Caki2 (cell line): Measurements from ENCODE around the gene FAM200A. TPM values are rescaled to one million over a fixed set of nuclear protein-coding genes. Genes with fewer than 3 reads are reported as not detected.
"Not testable (repeated sequence)": the region's sequence is repeated elsewhere in the genome, so short reads cannot be mapped to it uniquely, and the experiment has no call there.

ENCODE experiments used
- DNase-seq: peaks from one replicate; pipeline ENCODE4 v3.0.0-alpha.2; 2015; ENCODE audit warnings: low read depth
- in situ Hi-C: cut with HindIII; loops from 2 replicates; pipeline ENCODE4 v1.10.0; 2016; ENCODE audit warnings: low sequenced_read_pairs, low pct_unique_long_range_greater_than_20kb, mixed read lengths
- total RNA-seq: library from RNA; depleted of rRNA; stranded (reverse); fragments of >200 nt; shearing (Covaris generic); gene quantifications from 2 replicates; pipeline ENCODE4 v1.2.3, GENCODE V29; 2014; ENCODE audit warnings: low replicate concordance

FAM200A gene
- total RNA-seq, 1 experiment from 2014 or later, result 1.8 TPM

DNA sequence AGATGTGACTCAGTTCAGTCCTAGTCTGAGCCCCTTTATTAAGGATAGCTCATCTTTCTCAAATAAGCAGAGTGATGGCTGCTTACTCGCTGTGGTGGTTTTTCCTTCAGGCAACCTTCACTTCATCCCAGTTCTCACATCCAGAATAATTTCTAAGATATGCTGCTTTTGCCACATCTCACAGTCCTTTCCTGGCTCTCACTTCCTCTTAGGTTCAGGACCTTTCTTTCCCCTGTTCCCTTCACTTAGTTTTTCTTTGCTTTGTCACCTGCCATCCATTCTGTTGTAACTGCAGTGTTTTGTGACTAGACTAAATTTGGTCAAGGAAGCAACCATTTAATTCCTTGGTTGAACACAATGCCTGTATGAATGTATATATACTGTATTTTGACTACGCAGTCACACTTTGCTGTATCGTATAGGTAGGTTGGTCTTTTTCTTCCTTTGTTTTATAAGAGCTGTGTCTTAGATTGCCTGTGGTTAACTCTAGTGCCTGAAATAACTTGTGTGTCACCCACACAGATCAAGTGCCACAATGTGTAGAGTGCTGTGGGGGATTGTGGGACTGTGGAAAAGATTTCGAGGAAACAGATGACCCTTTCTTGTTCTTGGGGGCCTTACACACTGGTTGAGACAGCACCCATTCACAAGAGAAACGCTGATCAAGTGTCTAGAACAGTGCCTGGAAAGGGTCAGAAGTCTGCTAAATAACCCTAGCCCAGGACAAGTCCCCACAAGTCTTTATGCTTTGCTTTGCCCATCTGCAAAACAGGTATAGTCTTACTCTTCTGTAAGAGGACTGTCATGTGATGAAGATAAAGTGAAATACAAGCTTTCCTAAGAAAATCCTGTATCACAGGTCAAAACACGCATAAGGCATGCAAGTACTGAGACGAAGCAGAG, 9.2 kb upstream of the FAM200A start:
- in situ Hi-C loops, result no loop called here
- no peak for DNase-seq

GRCh38 chr7:99559175-99559915, 7.4 kb upstream of the FAM200A start:
- in situ Hi-C loops, result no loop called here

GRCh38 chr7:99558306-99559174, 6.6 kb upstream of the FAM200A start, which contains the start of gene ZNF655:
Gene ZNF655 (plus strand): TSS chr7:99558642. CDS start chr7:99560560, 1,918 bp downstream.
- in situ Hi-C loops, result no loop called here
- peak; percentile 88 for DNase-seq

More at GRCh38 chr7:99559175-99559915, 7.4 kb upstream of the FAM200A start:
- DNase-seq, result no peak

DNA sequence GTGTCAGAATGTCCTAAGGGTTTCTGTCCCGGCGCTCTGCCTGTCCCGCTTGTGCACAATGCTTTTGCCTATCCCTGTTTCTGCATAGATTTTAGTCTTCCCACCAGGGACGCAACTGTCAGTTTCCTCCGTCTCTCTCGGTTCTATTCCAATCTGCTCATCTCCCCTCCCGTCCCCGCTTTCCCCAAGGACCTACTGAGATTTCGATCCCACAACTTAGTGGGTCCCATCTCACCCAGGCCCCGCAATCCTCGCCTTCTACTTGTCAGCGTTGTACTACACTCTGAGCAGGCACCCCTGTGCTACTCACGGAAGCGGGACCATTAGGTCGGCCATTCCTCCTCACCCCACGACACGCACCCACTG, 6.0 kb upstream of the FAM200A start:
- in situ Hi-C loops, result no loop called here
- no peak for DNase-seq

DNA sequence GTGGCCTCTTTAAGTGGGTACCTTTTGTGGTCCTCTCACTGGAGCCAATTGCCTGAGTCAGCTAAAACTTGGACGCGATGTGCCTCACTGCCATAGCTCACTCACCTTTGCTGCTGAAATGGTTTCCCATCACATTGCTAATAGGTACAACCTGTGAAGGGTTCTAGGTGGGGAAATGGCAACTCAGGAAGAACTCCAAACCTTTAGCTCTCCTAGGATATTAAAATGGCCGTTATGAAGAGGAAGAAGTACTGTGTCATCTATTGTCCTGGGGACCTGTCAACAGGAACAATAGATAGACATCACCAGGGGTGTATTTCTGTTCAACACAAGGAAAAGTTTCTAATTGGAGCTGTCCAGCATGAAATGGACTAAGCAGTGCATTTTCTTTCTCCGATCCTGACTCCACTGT, 5.3 kb upstream of the FAM200A start:
- in situ Hi-C loops, result no loop called here
- DNase-seq, result no peak

GRCh38 chr7:99554939-99555338, 3.0 kb upstream of the FAM200A start:
- in situ Hi-C loops, result no loop called here

DNA sequence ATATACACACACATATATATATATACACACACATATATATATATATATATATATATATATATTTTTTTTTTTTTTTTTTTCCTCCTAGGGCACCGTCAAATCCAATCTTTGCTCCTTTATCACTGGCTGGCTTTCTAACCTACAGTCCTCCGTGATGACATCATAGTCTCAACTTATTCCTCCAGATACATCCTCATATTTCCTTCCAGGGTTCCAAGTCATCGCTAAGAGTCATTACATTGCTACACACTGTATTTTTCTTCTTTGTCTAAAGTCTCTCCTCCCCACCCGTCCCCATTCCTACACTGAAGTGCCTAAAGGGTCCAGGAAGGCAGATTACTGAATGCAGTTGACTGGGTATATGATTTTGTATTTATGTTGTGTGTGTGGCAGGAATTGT, 1.1 kb upstream of the FAM200A start:
- in situ Hi-C loops, result no loop called here
- DNase-seq, result no peak

More at GRCh38 chr7:99554939-99555338, 3.0 kb upstream of the FAM200A start:
- no peak for DNase-seq

DNA sequence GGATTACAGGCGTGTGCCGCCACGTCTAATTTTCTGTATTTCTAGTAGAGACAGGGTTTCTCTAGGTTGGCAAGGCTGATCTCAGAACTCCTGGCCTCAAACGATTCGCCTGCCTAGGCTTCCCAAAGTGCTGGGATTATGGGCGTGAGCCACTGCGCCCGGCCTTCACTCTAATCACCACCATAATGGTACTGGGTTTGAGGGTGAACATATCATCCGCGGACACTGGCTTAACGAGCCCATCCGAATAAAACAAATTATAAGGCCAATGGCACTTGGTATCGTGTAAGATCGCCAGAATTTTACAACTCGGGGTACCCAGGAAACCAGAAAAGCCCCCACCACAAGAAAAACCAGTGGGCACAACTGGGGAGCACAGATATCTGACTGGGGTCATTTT, 580 bp downstream of the FAM200A start:
- in situ Hi-C loops, result no loop called here
- no peak for DNase-seq

DNA sequence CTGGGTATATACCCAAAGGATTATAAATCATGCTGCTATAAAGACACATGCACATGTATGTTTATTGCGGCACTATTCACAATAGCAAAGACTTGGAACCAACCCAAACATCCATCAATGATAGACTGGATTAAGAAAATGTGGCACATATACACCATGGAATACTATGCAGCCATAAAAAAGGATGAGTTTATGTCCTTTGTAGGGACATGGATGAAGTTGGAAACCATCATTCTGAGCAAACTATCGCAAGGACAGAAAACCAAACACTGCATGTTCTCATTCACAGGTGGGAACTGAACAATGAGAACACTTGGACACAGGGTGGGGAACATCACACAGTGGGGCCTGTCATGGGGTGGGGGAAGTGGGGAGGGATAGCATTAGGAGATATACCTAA, 2.4 kb downstream of the FAM200A start:
- in situ Hi-C loops, DNase-seq: not testable (repeated sequence)

DNA sequence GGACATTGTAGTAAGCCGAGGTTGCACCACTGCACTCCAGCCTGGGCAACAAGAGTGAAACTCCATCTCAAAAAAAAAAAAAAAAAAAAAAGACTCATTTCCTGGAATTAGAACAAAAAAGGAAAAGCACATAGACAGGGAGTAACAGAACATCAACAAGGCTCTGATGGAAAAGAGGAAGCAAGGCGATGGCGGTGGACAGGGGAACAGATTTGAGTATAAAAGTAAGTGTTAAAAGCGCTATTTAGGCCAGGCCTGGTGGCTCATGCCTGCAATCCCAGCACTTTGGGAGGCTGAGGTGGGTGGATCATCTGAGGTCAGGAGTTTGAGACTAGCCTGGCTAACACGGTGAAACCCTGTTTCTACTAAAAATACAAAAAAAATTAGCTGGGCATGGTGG, 6.6 kb downstream of the FAM200A start:
- DNase-seq, in situ Hi-C loops: not testable (repeated sequence)

DNA sequence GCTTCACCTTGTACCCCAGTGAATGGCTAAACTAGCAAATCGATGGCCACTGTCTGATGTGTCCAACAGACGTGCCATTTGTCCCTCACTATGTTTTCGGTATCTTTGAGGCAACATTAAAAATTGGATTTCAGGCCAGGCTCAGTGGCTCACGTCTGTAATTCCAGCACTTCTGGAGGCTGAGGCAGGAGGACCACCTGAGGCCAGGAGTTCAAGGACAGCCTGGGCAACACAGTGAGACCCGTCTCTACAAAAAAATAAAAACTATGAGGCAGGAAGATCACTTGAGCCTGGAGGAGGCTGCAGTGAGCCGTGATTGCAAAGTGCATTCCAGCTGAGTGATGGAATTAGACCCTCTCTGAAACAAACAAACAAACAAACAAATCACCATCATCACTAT, 8.0 kb downstream of the FAM200A start:
- in situ Hi-C loops, result no loop called here
- no peak for DNase-seq

- no peak for DNase-seq
- in situ Hi-C loops, result no loop called here
Measured at GRCh38 chr7:99543081-99543671, 8.7 kb downstream of the FAM200A start.

DNA sequence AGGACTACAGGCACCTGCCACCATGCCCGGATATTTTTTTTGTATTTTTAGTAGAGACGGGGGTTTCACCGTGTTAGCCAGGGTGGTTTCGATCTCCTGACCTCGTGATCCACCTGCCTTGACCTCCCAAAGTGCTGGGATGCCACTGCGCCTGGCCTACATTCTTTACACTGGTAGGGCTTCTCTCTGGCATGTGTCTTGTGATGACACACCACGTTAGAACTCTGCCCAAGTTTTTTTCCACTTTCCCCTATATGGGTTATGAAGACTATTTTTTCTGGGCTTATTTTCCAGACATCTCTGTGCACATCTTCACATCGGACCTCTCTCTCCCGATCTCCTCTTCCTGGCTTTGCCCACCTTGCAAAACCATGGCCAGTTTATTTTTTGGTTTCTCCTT, 10.7 kb downstream of the FAM200A start:
- DNase-seq, result no peak
- in situ Hi-C loops, result no loop called here

DNA sequence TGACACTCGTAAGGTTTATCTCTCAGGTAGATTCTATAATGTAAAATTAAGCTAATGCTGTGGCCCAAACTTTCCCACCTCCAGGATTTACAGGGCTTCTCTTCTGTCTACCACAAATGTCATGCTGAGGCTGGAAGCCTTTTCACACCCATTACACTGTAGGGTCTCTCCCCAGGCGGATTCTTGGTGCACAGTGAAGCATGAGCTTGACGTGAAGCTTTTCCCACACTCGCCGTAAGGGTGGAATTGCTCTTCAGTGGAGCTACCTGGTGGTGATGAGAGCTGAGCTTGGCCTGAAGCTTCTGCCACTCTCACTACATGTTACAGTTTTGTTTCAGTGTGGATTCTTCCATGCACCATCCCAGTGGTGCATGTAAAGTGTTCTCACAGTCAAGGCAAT, 11.4 kb downstream of the FAM200A start:
- in situ Hi-C loops, result no loop called here
- DNase-seq, result no peak

GRCh38 chr7:99539213-99539811, 12.6 kb downstream of the FAM200A start:
- DNase-seq, result no peak
- in situ Hi-C loops, result no loop called here

GRCh38 chr7:99535667-99536066, 16.2 kb downstream of the FAM200A start:
- in situ Hi-C loops, result no loop called here
- DNase-seq, result no peak

DNA sequence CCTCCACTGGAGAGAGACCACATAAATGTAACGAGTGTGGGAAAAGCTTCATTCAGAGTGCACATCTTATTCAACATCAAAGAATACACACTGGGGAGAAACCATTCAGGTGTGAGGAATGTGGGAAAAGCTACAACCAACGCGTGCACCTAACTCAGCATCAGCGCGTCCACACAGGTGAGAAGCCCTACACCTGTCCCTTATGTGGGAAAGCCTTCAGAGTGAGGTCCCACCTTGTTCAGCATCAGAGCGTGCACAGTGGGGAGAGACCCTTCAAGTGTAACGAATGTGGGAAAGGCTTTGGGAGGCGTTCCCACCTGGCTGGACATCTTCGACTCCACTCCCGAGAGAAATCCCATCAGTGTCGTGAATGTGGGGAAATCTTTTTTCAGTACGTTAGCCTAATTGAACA, 20.6 kb downstream of the FAM200A start:
- in situ Hi-C loops, result no loop called here

More for the DNA sequence above, 20.6 kb downstream of the FAM200A start:
- peak; percentile 19 for DNase-seq
